HFF-Myc (cell line): ENCODE data around the gene UROD.

Experiments used
- DNase-seq: peaks from one replicate; pipeline ENCODE4 v3.0.0-alpha.2; 2011; ENCODE audit warnings: low read depth; ENCODE audit errors: extremely low read depth
- H3K4me3 ChIP-seq: replicated peaks from 2 replicates; pipeline ENCODE4 v1.5.1; 2011; ENCODE audit warnings: low read depth, mild to moderate bottlenecking, control low read depth, low read length
- TF ChIP-seq, protein P1 (sequence below): IDR thresholded peaks from 2 replicates; pipeline ENCODE4 v1.5.1; 2012; ENCODE audit warnings: mild to moderate bottlenecking, low read depth, low read length, control low read depth; ENCODE audit errors: missing control alignments

The UROD gene

DNA sequence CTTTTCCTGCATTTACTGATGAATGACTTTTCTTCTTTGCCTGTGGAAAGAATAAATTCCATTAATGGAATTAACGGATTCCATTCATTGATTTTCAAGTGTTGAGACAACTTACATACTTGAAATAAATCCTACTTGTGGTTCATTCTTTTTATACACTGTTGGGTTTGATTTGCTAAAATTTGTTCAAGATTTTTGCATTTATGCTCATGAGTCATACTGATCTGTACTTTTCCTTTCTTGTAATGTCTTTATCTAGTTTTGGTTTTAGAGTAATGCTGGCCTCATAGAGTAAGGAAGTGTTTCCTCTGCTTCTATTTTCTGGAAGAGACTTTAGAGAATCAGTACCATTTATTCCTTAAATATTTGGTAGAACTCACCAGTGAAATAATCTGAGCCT lies 14.4 kb downstream of the UROD start:
- no peak overlapping the region for H3K4me3 ChIP-seq
- no peak for DNase-seq
- TF ChIP-seq, protein P1, sequence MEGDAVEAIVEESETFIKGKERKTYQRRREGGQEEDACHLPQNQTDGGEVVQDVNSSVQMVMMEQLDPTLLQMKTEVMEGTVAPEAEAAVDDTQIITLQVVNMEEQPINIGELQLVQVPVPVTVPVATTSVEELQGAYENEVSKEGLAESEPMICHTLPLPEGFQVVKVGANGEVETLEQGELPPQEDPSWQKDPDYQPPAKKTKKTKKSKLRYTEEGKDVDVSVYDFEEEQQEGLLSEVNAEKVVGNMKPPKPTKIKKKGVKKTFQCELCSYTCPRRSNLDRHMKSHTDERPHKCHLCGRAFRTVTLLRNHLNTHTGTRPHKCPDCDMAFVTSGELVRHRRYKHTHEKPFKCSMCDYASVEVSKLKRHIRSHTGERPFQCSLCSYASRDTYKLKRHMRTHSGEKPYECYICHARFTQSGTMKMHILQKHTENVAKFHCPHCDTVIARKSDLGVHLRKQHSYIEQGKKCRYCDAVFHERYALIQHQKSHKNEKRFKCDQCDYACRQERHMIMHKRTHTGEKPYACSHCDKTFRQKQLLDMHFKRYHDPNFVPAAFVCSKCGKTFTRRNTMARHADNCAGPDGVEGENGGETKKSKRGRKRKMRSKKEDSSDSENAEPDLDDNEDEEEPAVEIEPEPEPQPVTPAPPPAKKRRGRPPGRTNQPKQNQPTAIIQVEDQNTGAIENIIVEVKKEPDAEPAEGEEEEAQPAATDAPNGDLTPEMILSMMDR: no peak

DNA sequence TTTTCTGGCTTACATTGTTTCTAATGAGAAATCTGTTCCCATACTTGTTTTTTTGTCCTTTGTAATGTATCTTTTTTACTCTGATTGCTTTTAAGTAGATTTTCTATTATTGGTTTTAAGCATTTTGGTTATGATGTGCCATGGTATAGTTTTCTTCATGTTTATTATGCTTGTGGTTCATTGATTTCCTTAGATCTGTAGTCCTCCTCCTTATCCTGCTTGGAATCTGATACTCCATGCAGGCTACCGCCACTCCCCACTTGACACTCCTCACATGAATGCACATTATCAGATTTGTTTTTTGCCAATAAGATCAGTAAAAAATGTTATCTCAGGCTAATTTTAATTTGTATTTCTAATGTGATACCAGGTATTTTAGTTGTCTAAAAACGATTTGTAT lies 20.8 kb downstream of the UROD start:
- TF ChIP-seq, protein P1: no peak
- H3K4me3 ChIP-seq: no peak overlapping the region
- no peak for DNase-seq

DNA sequence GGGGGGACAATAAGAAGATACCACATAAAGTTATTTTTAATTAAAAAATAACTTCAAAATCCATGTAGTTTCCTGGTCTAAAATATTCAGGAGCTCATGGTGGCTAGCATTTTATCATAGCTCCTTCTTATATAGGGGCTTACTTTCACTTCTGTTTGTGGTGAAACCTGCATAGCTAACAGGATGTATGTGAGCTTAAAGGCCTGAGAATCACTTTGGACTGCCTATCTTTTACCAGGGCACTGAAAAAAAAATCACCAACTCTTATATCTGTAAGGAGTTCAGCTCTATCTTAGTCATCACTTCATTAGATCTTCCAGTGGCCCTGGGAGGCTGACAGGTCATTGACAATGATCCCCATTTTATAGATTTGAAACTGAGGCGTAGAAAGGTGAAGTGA lies 21.3 kb downstream of the UROD start:
- DNase-seq: no peak
- TF ChIP-seq, protein P1: no peak
- H3K4me3 ChIP-seq: no peak overlapping the region

DNA sequence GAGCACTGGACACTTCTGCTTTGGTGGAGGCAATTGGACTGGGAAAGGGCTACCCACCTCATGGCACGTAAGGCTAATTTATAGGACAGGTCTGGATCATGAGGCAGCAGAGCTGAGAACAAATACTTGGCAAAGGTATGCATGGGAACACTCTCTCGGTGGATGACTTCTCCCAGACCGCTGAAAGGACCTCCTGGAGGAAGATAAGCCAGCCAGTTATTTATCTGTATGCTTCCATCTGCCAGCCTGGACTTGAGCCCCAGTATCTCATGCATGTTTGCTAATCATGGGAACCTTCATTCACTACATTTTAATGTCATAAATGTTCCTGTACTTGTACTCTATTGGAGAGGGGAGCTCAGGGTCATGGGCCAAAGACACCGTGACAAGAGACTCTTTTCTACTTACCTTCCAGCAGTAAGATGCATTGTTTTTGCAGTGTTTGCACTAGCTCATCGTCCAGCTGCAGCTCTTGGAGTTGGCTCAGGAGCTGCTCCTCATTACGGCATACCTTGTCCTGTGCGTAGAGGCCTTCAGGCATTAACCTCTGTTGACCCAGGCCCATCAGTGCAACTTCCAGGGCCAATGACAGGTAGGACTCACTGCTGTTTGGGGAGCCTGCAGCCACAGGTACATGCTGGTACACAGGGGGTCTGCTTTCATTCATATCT lies 23.7 kb downstream of the UROD start:
- TF ChIP-seq, protein P1: no peak
- no peak for DNase-seq
- no peak overlapping the region for H3K4me3 ChIP-seq

DNA sequence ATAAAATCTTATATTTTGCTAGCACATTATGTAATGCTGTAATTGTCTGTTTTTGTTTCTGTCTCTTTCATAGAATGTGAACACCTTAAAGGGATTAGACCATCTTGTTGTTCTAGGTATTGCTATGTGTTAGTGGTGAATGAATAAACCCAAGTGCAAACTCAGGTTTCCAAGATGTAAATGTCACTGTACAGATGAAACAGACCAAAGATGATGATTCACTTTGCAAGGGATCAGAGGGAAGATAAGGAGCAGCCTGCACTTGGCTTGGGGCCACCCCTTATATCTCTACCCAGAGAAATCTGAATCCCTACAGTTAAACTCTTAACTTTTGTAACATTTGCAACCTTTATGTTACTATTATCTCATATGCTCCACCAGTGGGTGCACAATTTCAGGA lies 25.4 kb downstream of the UROD start:
- TF ChIP-seq, protein P1: no peak
- no peak overlapping the region for H3K4me3 ChIP-seq
- no peak for DNase-seq

DNA sequence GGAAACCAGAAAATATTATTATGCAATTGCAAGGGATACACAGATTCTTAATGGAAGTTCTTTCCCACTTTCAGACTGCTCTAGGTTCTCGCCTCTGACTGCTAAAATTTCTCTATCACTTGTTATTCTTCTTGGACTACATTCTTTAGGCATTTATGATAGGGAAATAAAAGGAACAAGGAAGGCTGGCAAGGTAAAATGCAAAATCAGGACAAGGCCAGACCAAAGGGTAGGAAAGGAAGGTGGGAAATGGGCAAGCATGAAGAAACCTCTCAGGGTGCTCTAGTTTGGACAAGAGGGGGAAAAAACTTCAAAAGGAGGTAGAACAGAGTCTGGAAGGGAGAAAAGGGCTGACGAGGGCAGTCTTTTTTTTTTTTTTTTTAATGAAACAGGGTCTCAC lies 26.2 kb downstream of the UROD start:
- TF ChIP-seq, protein P1: no peak
- no peak overlapping the region for H3K4me3 ChIP-seq
- DNase-seq: no peak
